Mesangial cell (primary cell): ENCODE measurements around the gene PACRG. TPM values are rescaled to one million over a fixed set of nuclear protein-coding genes. Genes with fewer than 3 reads are reported as not detected.

ENCODE experiments used
- total RNA-seq: library from RNA; depleted of rRNA; stranded (reverse); fragments of >200 nt; gene quantifications from 2 replicates; pipeline ENCODE4 v1.2.3, GENCODE V29; 2015

Gene PACRG
- total RNA-seq = under 0.01 and 2.4 TPM in 2 replicates

DNA sequence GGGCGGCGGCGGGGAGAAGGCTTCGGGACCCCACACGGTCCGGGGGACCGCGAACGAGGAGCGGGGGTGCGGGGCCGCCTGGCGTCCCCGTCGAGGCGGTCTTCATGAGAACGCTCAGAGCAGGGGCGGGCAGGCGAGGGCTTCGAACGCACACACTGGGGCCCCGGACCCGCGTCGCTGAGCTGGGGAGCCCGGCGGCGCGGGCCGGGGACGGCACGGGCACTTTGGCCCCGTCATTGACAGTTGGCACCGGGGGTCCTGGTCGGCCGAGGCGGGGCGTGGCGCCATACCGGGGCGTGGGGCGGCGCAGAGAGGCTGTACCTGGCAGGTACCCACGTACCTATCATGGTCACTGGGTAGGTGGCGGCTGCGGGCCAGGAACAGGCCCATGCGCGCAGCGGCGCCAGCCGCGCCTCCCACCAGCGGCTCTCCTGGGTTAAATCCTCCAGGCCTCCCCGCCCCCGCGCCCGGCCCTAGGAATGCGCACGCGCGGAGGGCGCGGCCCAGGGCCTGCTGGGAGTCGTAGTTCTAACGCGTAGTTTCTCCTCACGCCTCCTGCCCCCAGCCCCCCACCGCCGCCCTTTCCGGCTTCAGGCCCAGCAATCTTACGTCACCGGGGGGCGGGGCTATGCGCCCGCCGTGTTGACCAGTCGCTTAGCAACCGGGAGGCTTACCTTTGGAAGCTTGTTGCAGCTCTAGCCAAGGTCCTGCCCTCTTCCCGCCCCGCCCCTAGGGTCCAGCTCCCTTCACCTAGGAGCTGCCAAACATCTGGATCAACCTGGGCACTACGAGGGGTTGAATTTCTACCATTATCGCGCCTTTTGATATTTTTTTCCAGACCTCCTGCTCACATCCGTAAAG is at the start of gene PACRG, which contains the start of gene PRKN:
PACRG (plus strand) TSS at position 653 of the 861 bp plus-strand sequence.
PRKN (minus strand) TSS at position 445 of the 861 bp plus-strand sequence.

Other genes starting within 250 kb of the PACRG start
- 0.49 and 4.4 TPM in 2 replicates for gene PRKN, start 208 bp upstream of the PACRG start, total RNA-seq